Measurements from ENCODE around the gene ROR1.

The ROR1 gene

DNA sequence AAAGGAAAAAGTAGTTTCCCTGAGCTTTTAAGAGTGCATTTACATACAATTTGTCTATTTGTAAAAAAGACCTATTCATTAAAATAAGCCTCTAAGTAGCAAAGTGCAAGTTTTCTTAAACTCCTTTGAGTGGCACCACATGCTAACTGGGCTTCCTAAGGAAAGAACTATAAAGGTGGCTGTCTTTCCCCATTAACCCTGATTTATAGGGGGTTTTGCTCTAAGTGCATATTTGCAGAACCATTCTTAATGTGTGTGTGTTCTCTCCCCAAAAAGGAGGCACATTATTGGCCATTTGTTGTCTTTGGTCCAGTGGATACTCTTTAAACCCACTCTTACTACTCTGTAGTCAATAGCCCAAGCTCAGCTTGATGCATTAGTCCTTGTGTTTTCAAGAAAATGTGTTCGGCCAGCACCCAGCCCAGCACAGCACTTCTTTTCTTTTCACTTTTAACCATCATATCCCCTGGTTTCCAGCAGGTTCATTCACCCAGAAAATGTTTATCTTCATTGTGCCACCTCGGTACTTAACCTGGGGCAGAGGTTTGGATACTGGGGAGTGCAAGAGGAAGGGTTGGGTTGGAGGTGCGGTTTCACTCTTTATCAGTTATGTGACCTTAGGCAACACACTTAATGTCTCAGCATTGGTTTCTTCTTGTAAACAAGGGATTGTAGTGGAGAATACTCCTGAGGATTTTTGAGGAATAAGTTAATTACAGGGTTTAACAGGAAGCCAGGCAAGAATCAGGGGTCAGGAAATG is 267.7 kb downstream of the ROR1 start:
- Histone ChIP-seq H3K9me3 (ENCODE audit: control insufficient read depth in 2 of 2, low read length in 2 of 2) (no peaks in the 10 kb centered on the region), H3K9ac (ENCODE audit: low read depth in 1 of 2, low read length in 2 of 2) (no peak overlapping the region), H3K36me3 (ENCODE audit: control insufficient read depth in 2 of 2, insufficient read depth in 2 of 2, low read length in 2 of 2) (no peaks in the 10 kb centered on the region), H3K4me1 (ENCODE audit: control insufficient read depth in 2 of 2, insufficient read depth in 2 of 2, low read length in 2 of 2) (no peaks in the 10 kb centered on the region), H3K4me3 (ENCODE audit: low read length in 2 of 2) (no peak overlapping the region), H3K27me3 (ENCODE audit: control insufficient read depth in 2 of 2, insufficient read depth in 2 of 2, low read length in 2 of 2) (no peaks in the 10 kb centered on the region), H3K27ac (ENCODE audit: low read depth in 2 of 2, low read length in 2 of 2) (no peak overlapping the region)

DNA sequence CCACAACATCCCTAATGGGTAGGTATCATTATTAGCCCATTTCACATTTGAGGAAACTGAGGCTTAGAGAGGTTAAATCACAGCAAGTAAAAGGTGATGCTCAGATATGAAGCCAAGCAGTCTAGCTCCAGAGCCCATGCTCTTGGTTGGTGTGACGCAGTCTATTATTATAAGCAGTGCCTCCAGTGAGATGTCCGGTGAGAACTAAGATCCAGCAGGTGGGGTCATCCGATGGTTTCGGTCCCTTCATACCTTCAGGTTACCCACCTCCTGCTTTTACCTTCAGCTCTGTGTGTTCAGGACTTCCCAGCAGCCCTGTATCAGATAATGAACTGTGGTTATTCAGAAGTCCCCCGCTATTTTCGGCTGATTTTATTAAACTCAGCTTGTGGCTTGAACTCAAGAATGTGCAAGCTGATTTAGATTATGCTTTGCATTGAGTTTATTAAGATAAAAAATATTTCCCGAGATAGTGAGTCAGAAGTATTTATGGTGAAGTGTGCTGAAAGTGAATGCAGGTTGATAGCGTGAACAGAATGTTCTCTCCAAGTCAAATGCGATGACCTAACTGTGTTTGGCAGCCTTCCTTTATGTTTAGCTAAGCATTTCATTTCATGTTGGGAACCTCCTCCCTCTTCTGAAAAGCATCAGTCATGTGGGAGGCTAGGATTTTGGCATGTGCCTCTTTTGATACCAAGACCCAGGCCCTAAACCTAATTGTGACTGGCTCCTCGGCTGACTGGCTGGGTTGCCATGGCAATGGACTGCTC is 268.7 kb downstream of the ROR1 start:
- Histone ChIP-seq H3K27ac (ENCODE audit: low read depth in 2 of 2, low read length in 2 of 2) (no peak overlapping the region), H3K4me3 (ENCODE audit: low read length in 2 of 2) (no peak overlapping the region), H3K36me3 (ENCODE audit: control insufficient read depth in 2 of 2, insufficient read depth in 2 of 2, low read length in 2 of 2) (no peaks in the 10 kb centered on the region), H3K4me1 (ENCODE audit: control insufficient read depth in 2 of 2, insufficient read depth in 2 of 2, low read length in 2 of 2) (no peaks in the 10 kb centered on the region), H3K9ac (ENCODE audit: low read depth in 1 of 2, low read length in 2 of 2) (no peak overlapping the region), H3K27me3 (ENCODE audit: control insufficient read depth in 2 of 2, insufficient read depth in 2 of 2, low read length in 2 of 2) (no peaks in the 10 kb centered on the region), H3K9me3 (ENCODE audit: control insufficient read depth in 2 of 2, low read length in 2 of 2) (no peaks in the 10 kb centered on the region)

DNA sequence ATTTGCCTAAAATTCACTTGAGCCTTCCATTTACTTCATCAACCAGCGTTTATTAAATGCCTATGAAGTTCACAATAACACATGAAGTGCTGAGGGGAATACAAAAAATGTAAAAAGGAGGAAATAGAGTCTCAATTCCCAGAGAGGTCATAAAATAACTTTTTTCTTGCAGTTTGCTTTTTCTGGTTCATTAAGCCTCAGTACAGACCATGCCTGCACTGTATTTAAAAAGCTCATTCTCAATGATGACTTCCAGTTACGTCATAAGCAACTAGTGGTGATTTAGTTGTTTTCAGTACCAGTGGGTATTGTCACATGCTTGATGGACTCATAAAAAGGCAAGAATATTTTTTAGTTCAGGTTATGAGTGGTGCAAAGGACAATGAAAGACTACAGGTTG is 269.5 kb downstream of the ROR1 start:
- no peaks in the 10 kb centered on the region for H3K36me3 ChIP-seq (ENCODE audit: control insufficient read depth in 2 of 2, insufficient read depth in 2 of 2, low read length in 2 of 2)
- no peaks in the 10 kb centered on the region for H3K27me3 ChIP-seq (ENCODE audit: control insufficient read depth in 2 of 2, insufficient read depth in 2 of 2, low read length in 2 of 2)
- no peak overlapping the region for H3K27ac ChIP-seq (ENCODE audit: low read depth in 2 of 2, low read length in 2 of 2)
- H3K9me3 ChIP-seq (ENCODE audit: control insufficient read depth in 2 of 2, low read length in 2 of 2), result no peaks in the 10 kb centered on the region
- no peak overlapping the region for H3K9ac ChIP-seq (ENCODE audit: low read depth in 1 of 2, low read length in 2 of 2)
- H3K4me1 ChIP-seq (ENCODE audit: control insufficient read depth in 2 of 2, insufficient read depth in 2 of 2, low read length in 2 of 2), result no peaks in the 10 kb centered on the region
- no peak overlapping the region for H3K4me3 ChIP-seq (ENCODE audit: low read length in 2 of 2)

DNA sequence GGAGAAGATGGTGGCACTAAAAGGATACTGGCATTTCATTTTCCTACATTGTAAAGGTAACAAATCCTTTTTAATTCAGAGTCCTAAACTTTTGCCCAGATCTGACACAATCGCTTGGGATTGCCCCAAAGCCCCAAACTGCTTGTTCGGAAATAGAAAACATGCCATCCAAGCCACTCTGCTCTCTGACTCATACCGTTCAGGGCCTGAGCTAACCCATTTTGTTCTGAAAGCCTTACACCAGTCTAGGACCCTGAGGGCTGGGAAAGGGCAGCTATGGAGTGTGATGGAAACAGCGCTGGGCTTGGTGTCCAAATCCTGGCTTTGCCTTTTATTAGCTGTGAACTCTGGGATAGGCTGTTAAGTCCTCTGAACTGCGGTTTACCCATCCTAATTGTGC is 270.2 kb downstream of the ROR1 start:
- H3K4me3 ChIP-seq (ENCODE audit: low read length in 2 of 2), result no peak overlapping the region
- no peak overlapping the region for H3K9ac ChIP-seq (ENCODE audit: low read depth in 1 of 2, low read length in 2 of 2)
- H3K36me3 ChIP-seq (ENCODE audit: control insufficient read depth in 2 of 2, insufficient read depth in 2 of 2, low read length in 2 of 2), result no peaks in the 10 kb centered on the region
- H3K27me3 ChIP-seq (ENCODE audit: control insufficient read depth in 2 of 2, insufficient read depth in 2 of 2, low read length in 2 of 2), result no peaks in the 10 kb centered on the region
- H3K27ac ChIP-seq (ENCODE audit: low read depth in 2 of 2, low read length in 2 of 2), result no peak overlapping the region
- H3K4me1 ChIP-seq (ENCODE audit: control insufficient read depth in 2 of 2, insufficient read depth in 2 of 2, low read length in 2 of 2), result no peaks in the 10 kb centered on the region
- no peaks in the 10 kb centered on the region for H3K9me3 ChIP-seq (ENCODE audit: control insufficient read depth in 2 of 2, low read length in 2 of 2)

DNA sequence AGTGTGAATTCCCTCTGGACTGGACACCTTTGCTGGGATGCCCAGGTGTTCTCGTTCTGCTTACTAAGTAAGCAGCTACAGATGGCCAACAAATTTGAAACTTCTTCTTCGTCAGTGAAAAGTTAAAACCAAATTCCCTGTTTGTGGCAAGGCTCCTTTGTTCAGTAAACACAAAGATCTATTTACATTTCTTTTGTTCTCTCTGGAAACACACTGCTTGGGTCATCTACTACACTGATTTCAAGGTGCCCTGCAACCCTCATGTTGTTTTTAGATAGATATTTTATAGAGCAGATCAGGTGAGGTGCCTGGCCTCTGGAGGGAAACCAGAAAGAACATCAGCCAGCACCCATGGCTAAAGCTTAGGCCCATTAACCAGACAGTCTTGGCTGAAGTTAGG is 272.4 kb downstream of the ROR1 start:
- Histone ChIP-seq H3K27ac (ENCODE audit: low read depth in 2 of 2, low read length in 2 of 2) (no peak overlapping the region), H3K27me3 (ENCODE audit: control insufficient read depth in 2 of 2, insufficient read depth in 2 of 2, low read length in 2 of 2) (no peaks in the 10 kb centered on the region), H3K36me3 (ENCODE audit: control insufficient read depth in 2 of 2, insufficient read depth in 2 of 2, low read length in 2 of 2) (no peaks in the 10 kb centered on the region), H3K4me3 (ENCODE audit: low read length in 2 of 2) (no peak overlapping the region), H3K9me3 (ENCODE audit: control insufficient read depth in 2 of 2, low read length in 2 of 2) (no peaks in the 10 kb centered on the region), H3K9ac (ENCODE audit: low read depth in 1 of 2, low read length in 2 of 2) (no peak overlapping the region), H3K4me1 (ENCODE audit: control insufficient read depth in 2 of 2, insufficient read depth in 2 of 2, low read length in 2 of 2) (no peaks in the 10 kb centered on the region)

DNA sequence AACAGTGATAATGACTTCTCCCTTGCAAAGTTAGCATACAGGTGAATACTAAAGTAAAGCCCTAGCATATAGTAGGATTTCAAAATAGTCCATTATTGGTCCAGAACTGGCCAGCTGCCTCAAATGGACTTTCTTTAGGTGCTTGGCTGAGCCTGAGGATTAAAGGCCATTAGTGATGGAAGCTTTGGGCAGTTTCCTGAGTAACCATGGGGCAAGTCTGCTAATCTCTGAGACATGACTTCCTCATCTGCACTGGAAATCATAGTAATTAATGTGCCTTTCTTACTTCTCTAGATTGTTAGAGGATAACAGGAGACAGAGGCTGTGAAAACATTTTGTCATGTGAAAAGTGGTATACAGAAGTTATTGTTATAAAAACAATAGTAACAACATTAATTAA is 273.1 kb downstream of the ROR1 start:
- no peaks in the 10 kb centered on the region for H3K9me3 ChIP-seq (ENCODE audit: control insufficient read depth in 2 of 2, low read length in 2 of 2)
- H3K9ac ChIP-seq (ENCODE audit: low read depth in 1 of 2, low read length in 2 of 2), result no peak overlapping the region
- no peak overlapping the region for H3K27ac ChIP-seq (ENCODE audit: low read depth in 2 of 2, low read length in 2 of 2)
- H3K4me3 ChIP-seq (ENCODE audit: low read length in 2 of 2), result no peak overlapping the region
- H3K36me3 ChIP-seq (ENCODE audit: control insufficient read depth in 2 of 2, insufficient read depth in 2 of 2, low read length in 2 of 2), result no peaks in the 10 kb centered on the region
- no peaks in the 10 kb centered on the region for H3K4me1 ChIP-seq (ENCODE audit: control insufficient read depth in 2 of 2, insufficient read depth in 2 of 2, low read length in 2 of 2)
- H3K27me3 ChIP-seq (ENCODE audit: control insufficient read depth in 2 of 2, insufficient read depth in 2 of 2, low read length in 2 of 2), result no peaks in the 10 kb centered on the region

DNA sequence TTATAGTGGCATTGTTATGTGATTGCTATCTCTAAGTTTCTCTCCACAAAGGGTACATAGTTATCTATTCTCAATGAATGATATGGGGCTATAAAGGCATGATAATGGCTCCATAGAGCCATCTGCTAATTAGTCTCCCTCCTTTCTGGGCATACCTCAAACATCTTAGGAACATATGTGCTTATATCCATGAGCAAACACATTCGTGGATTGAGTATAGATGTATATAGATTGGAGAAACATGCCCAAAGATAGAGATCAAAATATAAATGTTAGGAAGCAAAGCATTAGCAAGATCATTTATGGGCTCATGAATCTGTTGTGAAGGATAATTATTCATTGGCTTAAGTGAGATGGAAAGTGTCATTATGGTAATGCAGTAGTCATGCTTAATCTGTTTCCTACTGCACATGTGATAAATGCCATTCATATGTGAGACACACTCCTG is 273.8 kb downstream of the ROR1 start:
- no peaks in the 10 kb centered on the region for H3K27me3 ChIP-seq (ENCODE audit: control insufficient read depth in 2 of 2, insufficient read depth in 2 of 2, low read length in 2 of 2)
- no peak overlapping the region for H3K9ac ChIP-seq (ENCODE audit: low read depth in 1 of 2, low read length in 2 of 2)
- H3K4me3 ChIP-seq (ENCODE audit: low read length in 2 of 2), result no peak overlapping the region
- H3K4me1 ChIP-seq (ENCODE audit: control insufficient read depth in 2 of 2, insufficient read depth in 2 of 2, low read length in 2 of 2), result no peaks in the 10 kb centered on the region
- no peak overlapping the region for H3K27ac ChIP-seq (ENCODE audit: low read depth in 2 of 2, low read length in 2 of 2)
- no peaks in the 10 kb centered on the region for H3K9me3 ChIP-seq (ENCODE audit: control insufficient read depth in 2 of 2, low read length in 2 of 2)
- H3K36me3 ChIP-seq (ENCODE audit: control insufficient read depth in 2 of 2, insufficient read depth in 2 of 2, low read length in 2 of 2), result no peaks in the 10 kb centered on the region

DNA sequence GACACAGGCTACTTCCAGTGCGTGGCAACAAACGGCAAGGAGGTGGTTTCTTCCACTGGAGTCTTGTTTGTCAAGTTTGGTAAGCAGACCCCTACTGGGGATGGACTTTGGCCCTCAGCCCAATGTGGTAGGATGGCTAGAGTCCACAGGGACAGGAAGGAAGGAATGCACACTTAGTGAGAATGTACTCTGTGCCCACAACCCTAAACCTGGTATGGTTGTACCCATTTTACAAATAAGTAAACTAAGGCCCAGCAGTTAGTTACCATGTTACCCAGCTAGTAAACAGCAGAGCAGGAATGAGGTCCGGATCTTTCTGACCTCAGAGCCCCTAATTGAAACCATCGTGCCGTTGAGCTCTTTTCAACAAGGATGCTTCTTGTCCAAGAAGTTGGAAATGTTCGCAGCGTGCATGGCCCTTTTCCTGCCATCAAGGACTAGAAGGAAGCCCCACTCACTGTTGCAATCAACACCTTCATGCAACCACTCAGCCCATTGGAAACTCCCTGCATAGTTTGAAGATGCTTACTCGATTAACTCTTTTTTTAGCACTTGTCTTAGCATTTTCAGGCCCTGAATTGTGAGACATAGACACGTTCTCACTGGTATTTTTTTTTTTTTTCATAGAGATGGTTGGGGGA is 276.2 kb downstream of the ROR1 start:
- no peaks in the 10 kb centered on the region for H3K36me3 ChIP-seq (ENCODE audit: control insufficient read depth in 2 of 2, insufficient read depth in 2 of 2, low read length in 2 of 2)
- no peak overlapping the region for H3K9ac ChIP-seq (ENCODE audit: low read depth in 1 of 2, low read length in 2 of 2)
- H3K27me3 ChIP-seq (ENCODE audit: control insufficient read depth in 2 of 2, insufficient read depth in 2 of 2, low read length in 2 of 2), result no peaks in the 10 kb centered on the region
- no peak overlapping the region for H3K4me3 ChIP-seq (ENCODE audit: low read length in 2 of 2)
- no peak overlapping the region for H3K27ac ChIP-seq (ENCODE audit: low read depth in 2 of 2, low read length in 2 of 2)
- H3K9me3 ChIP-seq (ENCODE audit: control insufficient read depth in 2 of 2, low read length in 2 of 2), result no peaks in the 10 kb centered on the region
- H3K4me1 ChIP-seq (ENCODE audit: control insufficient read depth in 2 of 2, insufficient read depth in 2 of 2, low read length in 2 of 2), result no peaks in the 10 kb centered on the region

DNA sequence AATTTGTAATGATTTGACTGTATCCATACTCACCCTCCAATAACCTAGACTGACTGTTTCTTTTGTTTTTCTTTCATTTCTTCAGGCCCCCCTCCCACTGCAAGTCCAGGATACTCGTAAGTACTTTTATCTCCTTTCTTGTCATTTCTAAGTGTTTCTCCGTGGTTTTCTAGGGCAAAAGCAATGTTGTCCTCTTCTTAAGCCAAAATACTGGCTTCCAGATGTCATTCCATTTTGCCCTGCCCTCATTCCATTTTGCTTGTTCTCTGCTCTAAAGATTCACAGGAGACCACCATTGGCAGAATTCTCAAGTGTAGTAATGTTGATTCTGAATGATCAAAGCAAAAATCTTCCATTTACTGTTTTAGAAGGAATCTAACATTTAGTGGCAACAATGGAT is 276.8 kb downstream of the ROR1 start:
- Histone ChIP-seq H3K36me3 (ENCODE audit: control insufficient read depth in 2 of 2, insufficient read depth in 2 of 2, low read length in 2 of 2) (no peaks in the 10 kb centered on the region), H3K27me3 (ENCODE audit: control insufficient read depth in 2 of 2, insufficient read depth in 2 of 2, low read length in 2 of 2) (no peaks in the 10 kb centered on the region)

DNA sequence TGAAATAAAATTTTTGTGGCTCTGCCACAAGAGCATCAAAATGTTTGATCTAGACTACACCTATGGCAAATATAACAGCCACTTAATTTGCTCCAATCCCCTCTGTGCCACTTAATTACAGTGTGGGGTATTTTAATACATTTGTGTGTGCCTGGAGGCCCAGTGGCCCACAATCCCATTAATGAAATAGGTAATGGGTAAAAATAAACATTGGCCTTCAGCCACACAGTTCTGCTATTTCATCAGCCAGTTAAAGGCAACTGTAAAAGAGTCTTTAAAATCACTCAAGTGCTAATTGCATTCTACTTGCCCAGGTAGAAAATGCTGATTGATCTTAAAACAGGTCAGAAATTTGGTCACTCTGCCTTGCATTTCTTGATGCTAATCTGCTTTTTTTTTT is 278.0 kb downstream of the ROR1 start:
- Histone ChIP-seq H3K4me1 (ENCODE audit: control insufficient read depth in 2 of 2, insufficient read depth in 2 of 2, low read length in 2 of 2) (no peaks in the 10 kb centered on the region), H3K9me3 (ENCODE audit: control insufficient read depth in 2 of 2, low read length in 2 of 2) (no peaks in the 10 kb centered on the region), H3K27ac (ENCODE audit: low read depth in 2 of 2, low read length in 2 of 2) (no peak overlapping the region), H3K27me3 (ENCODE audit: control insufficient read depth in 2 of 2, insufficient read depth in 2 of 2, low read length in 2 of 2) (no peaks in the 10 kb centered on the region), H3K4me3 (ENCODE audit: low read length in 2 of 2) (no peak overlapping the region), H3K36me3 (ENCODE audit: control insufficient read depth in 2 of 2, insufficient read depth in 2 of 2, low read length in 2 of 2) (no peaks in the 10 kb centered on the region), H3K9ac (ENCODE audit: low read depth in 1 of 2, low read length in 2 of 2) (no peak overlapping the region)

More for the DNA sequence above, 276.8 kb downstream of the ROR1 start:
- Histone ChIP-seq H3K27ac (ENCODE audit: low read depth in 2 of 2, low read length in 2 of 2) (no peak overlapping the region), H3K4me1 (ENCODE audit: control insufficient read depth in 2 of 2, insufficient read depth in 2 of 2, low read length in 2 of 2) (no peaks in the 10 kb centered on the region), H3K9me3 (ENCODE audit: control insufficient read depth in 2 of 2, low read length in 2 of 2) (no peaks in the 10 kb centered on the region), H3K9ac (ENCODE audit: low read depth in 1 of 2, low read length in 2 of 2) (no peak overlapping the region), H3K4me3 (ENCODE audit: low read length in 2 of 2) (no peak overlapping the region)

Data from mucosa of rectum (tissue), 2 donors.